ENCODE data around the gene LYRM7.

Gene LYRM7

DNA sequence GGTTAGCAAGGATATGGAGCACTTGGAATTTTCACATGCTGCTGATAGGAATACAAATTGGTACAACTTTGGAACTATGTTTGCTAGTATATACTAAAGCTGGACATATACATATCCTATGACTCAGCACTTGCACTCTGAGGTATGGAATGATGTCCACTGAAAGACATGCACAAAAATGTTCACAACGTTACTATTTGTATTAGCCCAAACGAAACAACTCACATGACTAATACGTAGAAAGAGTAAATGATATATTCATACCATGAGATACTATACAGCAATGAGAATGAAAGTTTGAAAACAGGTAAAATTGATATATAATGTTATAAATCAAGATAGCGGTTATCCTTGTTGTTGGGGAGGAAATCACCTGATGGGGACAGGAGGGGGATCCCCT, 47.6 kb downstream of the LYRM7 start:
- TF ChIP-seq REST (IDR thresholded peaks at IDR 0.05; ENCODE audit: insufficient read depth in 1 of 2, low read depth in 2 of 2, low read length in 2 of 2) (no peak), TAF1 (IDR thresholded peaks at IDR 0.05; ENCODE audit: borderline replicate concordance, insufficient read depth, low read length) (no peak), POLR2AphosphoS5 (IDR thresholded peaks at IDR 0.05; ENCODE audit: low read depth, low read length) (no peak), SIN3A (IDR thresholded peaks at IDR 0.05; ENCODE audit: borderline replicate concordance, insufficient read depth, low read length) (no peak), FOXP2 (optimal IDR thresholded peaks at IDR 0.05; ENCODE audit: borderline replicate concordance, extremely low read depth, extremely low read length, insufficient read depth) (no peak)

DNA sequence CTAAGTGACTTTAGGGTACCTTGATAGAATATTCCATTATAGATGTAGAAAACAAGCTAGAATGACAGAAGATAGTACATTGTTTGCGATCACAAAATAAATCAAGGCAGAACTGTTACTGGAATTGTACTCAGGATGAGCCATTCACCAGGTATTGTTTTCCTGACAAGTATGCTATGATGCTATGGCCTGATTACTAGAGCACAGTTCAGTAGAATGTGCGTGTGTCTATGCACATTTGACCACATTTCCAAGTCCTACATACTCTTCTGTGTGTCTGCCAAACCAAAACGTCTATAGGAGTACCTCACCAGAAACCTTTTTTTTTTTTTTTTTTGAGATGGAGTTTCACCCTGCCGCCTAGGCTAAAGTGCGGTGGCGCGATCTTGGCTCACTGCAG, 49.8 kb downstream of the LYRM7 start:
- TF ChIP-seq TAF1 (IDR thresholded peaks at IDR 0.05; ENCODE audit: borderline replicate concordance, insufficient read depth, low read length) (no peak), SIN3A (IDR thresholded peaks at IDR 0.05; ENCODE audit: borderline replicate concordance, insufficient read depth, low read length) (no peak), REST (IDR thresholded peaks at IDR 0.05; ENCODE audit: insufficient read depth in 1 of 2, low read depth in 2 of 2, low read length in 2 of 2) (no peak)

DNA sequence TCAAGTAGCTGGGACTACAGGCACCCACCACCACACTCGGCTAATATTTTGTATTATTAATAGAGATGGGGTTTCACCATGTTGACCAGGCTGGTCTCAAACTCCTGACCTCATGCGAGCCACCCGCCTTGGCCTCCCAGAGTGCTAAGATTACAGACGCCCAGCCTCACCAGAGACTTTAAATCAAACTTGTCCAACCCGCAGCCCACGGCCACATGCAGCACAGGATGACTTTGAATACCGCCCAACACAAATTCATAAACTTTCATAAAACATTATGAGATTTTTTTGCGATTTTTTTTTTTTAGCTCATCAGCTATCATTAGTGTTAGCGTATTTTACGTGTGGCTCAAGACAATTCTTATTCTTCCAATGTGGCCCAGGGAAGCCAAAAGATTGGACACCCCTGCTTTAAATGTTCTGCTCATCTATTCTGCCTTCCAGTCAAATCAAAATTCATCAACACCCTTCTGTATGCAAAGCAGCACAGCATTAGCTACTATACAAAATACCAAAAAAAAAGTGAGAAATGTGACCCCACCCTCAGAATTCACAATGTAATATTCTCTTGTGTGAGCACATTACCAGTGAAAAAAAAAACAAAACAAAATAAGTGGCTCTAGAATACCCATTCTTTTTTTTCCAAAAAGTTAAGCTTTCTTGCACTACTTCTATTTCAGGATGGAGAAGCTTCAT, 50.4 kb downstream of the LYRM7 start:
- TF ChIP-seq FOXP2 (optimal IDR thresholded peaks at IDR 0.05; ENCODE audit: borderline replicate concordance, extremely low read depth, extremely low read length, insufficient read depth): no peak
- no peak for TF ChIP-seq SIN3A (IDR thresholded peaks at IDR 0.05; ENCODE audit: borderline replicate concordance, insufficient read depth, low read length)
- TF ChIP-seq POLR2AphosphoS5 (IDR thresholded peaks at IDR 0.05; ENCODE audit: low read depth, low read length): no peak
- TF ChIP-seq TAF1 (IDR thresholded peaks at IDR 0.05; ENCODE audit: borderline replicate concordance, insufficient read depth, low read length): no peak
- no peak for TF ChIP-seq REST (IDR thresholded peaks at IDR 0.05; ENCODE audit: insufficient read depth in 1 of 2, low read depth in 2 of 2, low read length in 2 of 2)

DNA sequence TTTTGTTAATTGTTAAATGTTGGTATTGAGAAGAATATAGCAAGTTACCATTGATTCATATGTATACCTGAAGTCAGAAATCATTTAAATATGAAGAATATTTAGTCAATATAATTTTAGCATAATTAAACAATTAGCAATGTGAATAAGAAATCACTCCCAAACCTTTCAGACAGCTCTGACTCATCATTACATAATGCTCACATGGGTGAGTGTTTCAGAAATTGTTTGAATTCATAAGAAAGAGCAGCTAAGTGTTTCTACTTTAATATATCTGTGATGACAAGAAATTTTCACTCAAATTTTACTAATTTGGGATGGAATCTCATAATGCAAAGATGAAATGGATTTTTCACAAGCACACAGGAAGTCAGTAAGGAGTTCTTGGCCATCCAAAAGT, 51.1 kb downstream of the LYRM7 start:
- TF ChIP-seq SIN3A (IDR thresholded peaks at IDR 0.05; ENCODE audit: borderline replicate concordance, insufficient read depth, low read length) (no peak), REST (IDR thresholded peaks at IDR 0.05; ENCODE audit: insufficient read depth in 1 of 2, low read depth in 2 of 2, low read length in 2 of 2) (no peak), TAF1 (IDR thresholded peaks at IDR 0.05; ENCODE audit: borderline replicate concordance, insufficient read depth, low read length) (no peak), POLR2AphosphoS5 (IDR thresholded peaks at IDR 0.05; ENCODE audit: low read depth, low read length) (no peak), FOXP2 (optimal IDR thresholded peaks at IDR 0.05; ENCODE audit: borderline replicate concordance, extremely low read depth, extremely low read length, insufficient read depth) (no peak)

- no peak for TF ChIP-seq TAF1 (IDR thresholded peaks at IDR 0.05; ENCODE audit: borderline replicate concordance, insufficient read depth, low read length)
- TF ChIP-seq FOXP2 (optimal IDR thresholded peaks at IDR 0.05; ENCODE audit: borderline replicate concordance, extremely low read depth, extremely low read length, insufficient read depth): no peak
- no peak for TF ChIP-seq SIN3A (IDR thresholded peaks at IDR 0.05; ENCODE audit: borderline replicate concordance, insufficient read depth, low read length)
- TF ChIP-seq REST (IDR thresholded peaks at IDR 0.05; ENCODE audit: insufficient read depth in 1 of 2, low read depth in 2 of 2, low read length in 2 of 2): no peak
- no peak for TF ChIP-seq POLR2AphosphoS5 (IDR thresholded peaks at IDR 0.05; ENCODE audit: low read depth, low read length)
Measured at GRCh38 chr5:131222731-131223130, 52.0 kb downstream of the LYRM7 start.

Data from PFSK-1 (cell line).